Measurements from ENCODE around the gene PCDHGA4.

GRCh38 chr5:141362719-141363118 lies 7.9 kb downstream of the PCDHGA4 start:
- TF ChIP-seq EZH2 (IDR thresholded peaks at IDR 0.05) (no peak), POLR2AphosphoS5 (IDR thresholded peaks at IDR 0.05; ENCODE audit: borderline replicate concordance, low read depth, low read length) (no peak)

All from SK-N-MC (cell line).